ENCODE measurements around the gene OR5H6.
"Not testable (repeated sequence)": the region's sequence is repeated elsewhere in the genome, so short reads cannot be mapped to it uniquely, and the experiment has no call there.

The OR5H6 gene

DNA sequence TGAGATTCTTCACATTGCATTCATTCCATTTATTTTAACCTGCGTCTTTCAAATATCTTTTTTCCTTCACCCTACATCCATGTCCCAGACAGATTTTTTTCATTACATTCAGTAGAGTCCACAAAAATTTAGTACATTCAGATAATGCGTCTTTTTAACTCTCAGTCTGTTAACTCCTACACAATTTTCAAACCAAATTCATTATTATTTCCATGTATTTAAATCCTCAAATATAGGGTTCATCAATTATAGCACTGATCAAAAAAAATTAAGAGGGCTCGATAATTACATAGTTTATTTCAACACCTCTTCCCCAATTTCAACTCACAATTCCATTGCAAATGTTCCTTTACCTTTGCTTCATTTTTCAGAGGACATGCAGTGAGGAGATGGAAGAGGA, at the start of gene OR5H6:
OR5H6 (plus strand) TSS at position 301 of the 400 bp plus-strand sequence; CDS start at position 390, 89 bp downstream.
- no peak for DNase-seq

DNA sequence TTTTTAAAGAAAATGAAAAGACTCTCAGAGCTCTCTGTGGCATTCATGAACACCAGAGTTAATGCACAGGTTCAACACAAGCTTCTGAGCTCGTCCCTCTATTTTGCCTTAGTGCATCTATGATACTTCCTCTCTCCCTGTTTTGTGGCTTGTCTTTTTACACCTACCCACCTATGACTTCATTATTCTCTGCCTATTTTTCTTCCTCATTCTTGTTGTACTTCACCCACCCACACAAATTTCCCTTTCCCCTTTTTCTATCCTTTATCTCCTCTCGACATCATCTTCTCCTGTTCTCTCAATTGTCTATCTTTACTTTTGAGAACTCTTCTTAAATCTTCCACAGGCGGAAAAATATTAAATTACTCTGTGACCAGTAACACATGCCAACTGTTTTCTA, 49.0 kb upstream of the OR5H6 start:
- DNase-seq = no peak

DNA sequence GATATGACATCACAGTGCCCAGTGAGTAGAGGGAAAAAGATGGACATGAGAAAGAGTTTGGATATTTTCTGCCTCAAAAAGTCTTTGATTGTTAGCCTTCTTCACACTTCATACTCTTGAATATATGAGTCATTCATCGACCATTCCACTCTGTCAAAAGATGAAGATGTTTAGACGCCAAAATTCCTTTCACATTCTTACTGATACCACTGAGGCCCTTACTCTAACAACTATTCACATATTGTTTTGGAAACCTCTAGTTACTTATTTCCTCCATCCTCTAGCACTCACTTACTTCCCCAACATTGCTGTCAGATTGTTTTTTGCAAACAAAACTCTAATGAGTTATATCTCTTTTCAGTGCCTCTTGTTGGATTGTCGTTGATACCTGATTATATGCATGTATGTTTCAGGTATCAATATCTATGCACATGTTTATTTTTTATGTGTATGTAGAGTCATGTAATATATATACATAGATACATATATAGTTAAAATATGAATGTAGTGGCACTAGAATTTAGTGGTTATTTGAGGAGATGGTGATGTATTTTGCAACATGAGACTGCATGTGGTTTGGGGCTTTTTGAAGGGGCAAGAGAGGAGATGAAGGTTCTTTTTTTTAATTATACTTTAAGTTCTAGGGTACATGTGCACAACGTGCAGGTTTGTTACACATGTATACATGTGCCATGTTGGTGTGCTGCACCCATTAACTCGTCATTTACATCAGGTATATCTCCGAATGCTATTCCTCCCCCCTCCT, 40.0 kb upstream of the OR5H6 start:
- DNase-seq = no peak

DNA sequence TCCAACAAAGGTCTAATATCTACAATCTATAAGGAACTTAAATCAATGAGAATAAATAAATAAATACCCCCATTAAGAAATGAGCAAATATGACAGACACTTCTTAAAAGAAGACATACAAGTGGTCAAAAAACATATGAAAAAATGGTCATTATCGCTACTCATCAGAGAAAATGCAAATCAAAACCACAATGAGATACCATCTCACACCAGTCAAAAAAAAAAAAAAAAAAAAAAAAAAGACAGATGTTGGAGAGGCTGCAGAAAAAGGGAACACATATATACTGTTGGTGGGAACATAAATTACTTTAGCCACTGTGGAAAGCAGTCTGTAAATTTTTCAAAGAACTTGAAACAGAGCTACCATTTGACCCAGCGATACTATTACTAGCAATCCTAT, 31.6 kb upstream of the OR5H6 start:
- no peak for DNase-seq

DNA sequence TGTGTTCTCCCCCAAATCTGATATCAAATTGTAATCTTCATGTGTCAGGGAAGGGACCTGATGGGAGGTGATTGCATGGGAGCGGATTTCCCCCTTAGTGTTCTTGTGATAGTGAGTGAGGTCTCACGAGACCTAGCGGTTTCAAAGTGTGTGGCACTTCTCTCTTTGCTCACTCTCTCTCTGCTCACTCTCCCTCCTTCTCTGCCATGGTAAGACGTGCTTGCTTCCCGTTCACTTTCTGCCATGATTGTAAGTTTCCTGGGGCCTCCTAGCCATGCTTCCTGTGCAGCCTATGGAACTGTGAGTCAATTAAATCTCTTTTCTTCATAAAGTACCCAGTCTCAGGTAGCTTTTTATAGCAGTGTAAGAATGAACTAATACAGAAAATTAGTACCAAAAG, 30.6 kb upstream of the OR5H6 start:
- DNase-seq = no peak

- no peak for DNase-seq
These were observed 23.9 kb upstream of the OR5H6 start for GRCh38 chr3:98240131-98240530.

DNA sequence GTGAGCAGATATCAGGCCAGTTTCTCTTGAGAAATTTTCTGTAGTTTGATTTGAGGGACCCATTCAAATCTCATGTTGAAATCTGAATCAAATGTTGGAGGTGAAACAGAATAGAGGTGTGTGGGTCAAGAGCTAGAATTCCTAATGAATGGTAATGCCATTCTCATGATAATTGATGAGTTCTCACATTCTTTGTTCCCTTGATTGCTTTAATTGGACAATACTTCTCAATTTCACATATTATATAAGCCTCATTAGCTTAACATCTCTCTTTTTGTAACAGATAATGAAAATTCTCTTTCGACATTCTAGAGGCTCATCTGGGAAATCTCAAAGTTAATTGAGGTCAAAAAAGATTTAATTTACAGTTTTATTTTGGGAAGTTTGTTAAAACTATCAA, 21.9 kb upstream of the OR5H6 start:
- no peak for DNase-seq

GRCh38 chr3:98243843-98244242, 20.2 kb upstream of the OR5H6 start:
- no peak for DNase-seq

DNA sequence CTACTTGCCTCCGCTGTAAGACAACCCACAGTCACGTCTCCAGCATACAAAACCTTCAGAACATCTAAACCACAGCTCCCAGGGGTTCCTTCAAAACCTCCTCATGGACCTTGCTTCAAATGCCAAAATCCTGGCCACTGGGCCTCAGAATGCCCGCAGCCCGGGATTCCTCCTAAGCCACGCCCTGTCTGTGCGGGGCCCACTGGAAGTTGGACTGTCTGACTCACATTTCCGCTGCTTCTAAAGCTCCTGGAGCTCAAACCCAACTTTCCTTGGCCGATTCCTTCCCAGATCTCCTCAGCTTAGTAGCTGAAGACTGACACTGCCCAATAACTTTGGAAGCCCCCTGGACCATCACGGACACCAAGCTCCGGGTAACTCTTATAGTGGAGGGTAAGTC, 17.9 kb upstream of the OR5H6 start:
- DNase-seq = no peak

- DNase-seq = not testable (repeated sequence)
These were observed 8.0 kb upstream of the OR5H6 start for GRCh38 chr3:98256026-98256425.

DNA sequence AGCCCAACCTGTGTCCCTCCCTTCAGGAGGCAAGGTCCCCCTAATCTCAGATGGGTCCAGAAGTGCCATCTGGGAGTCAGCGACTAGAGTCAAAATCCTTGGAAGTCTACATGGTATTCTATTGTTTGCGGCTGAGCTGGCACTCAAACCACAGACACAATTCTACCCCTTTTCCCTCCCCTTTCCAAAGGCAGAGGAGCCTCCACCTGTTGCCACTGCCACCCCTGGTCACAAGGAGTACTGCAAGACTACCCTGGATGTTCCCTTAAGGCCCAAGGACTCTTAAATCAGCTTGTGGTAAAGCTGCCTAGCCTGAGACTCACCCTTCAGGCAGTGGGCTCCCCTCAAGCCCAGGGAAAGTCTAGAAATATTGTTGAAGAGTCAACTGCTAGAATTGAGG, 4.3 kb upstream of the OR5H6 start:
- DNase-seq = peak; percentile 8 to 11

- DNase-seq = no peak
These were observed 2.0 kb upstream of the OR5H6 start for GRCh38 chr3:98262046-98262445.

DNA sequence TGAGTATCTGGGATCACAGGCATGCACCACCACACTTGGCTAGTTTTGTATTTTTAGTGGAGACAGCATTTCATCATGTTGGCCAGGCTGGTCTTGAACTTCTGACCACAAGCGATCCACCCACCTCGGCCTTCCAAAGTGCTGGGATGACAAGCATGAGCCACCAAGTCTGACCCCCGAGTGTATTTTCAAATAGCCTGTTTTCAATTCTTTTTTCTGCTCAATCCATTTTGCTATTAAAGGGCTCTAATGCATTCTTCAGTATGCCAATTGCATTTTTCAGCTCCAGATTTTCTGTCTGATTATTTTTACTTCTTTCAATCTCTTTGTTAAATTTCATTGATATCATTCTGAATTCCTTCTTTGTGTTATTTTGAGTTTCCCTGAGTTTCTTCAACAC, 5.8 kb downstream of the OR5H6 start:
- DNase-seq = no peak

GRCh38 chr3:98272126-98272525, 8.1 kb downstream of the OR5H6 start:
- DNase-seq = no peak

GRCh38 chr3:98274914-98275313, 10.9 kb downstream of the OR5H6 start:
- DNase-seq = no peak

DNA sequence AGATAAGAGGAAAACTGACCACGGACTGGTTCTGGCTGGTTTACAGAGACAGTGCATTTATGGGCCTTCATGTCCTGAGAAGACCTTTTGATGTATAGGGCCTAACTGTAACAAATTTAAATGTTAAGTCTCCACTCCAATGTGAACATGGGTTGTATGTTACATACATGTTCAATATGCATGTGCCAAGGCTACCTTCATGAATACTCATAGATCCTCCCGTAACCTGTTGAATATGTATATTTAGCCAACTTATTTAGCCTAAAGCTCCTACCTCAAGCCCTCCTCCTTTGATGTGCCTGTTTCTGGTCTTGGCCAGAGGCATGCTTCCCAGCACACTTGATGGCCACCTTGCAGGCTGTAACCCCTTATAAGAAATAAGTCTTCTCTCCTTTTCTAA, 18.2 kb downstream of the OR5H6 start, which contains the start of gene OR5H2:
OR5H2 (plus strand) TSS at position 301 of the 400 bp plus-strand sequence. CDS start 398 bp downstream, outside the sequence.
- DNase-seq = no peak

DNA sequence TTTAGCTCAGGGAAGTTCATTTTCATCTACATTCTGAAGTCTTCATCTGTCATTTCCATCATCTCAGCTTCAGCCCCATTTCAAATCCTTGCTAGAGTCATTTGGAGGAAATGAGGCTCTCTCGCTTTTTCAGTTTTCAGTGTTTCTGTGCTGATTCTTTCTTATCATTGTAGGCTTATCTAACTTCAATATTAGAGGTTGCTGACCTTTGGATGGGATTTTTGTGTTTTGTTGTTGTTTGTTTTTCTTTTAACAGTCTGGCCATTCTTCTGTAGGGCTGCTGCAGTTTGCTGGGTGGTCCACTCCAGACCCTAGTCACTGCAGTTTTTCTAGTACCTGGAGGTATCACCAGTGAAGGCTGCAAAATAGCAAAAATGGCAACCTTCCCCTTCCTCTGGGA, 26.9 kb downstream of the OR5H6 start:
- no peak for DNase-seq

GRCh38 chr3:98291332-98291957, 27.4 kb downstream of the OR5H6 start:
- DNase-seq = no peak

Measured in SHP77 (cell line).